Fibroblast of the aortic adventitia (primary cell): ENCODE measurements around the gene SYNPO2. TPM values are rescaled to one million over a fixed set of nuclear protein-coding genes. Genes with fewer than 3 reads are reported as not detected.

ENCODE experiments used
- DNase-seq: peaks from one replicate; pipeline ENCODE4 v3.0.0-alpha.2; 2010; ENCODE audit warnings: low read depth
- H3K4me3 ChIP-seq: 2 replicates; pipeline ENCODE4 v1.5.1; 2011; ENCODE audit warnings: low read depth, mild to moderate bottlenecking, control low read depth, low read length, moderate library complexity
- total RNA-seq: library from RNA; depleted of rRNA; stranded (reverse); fragments of >200 nt; gene quantifications from 2 replicates; pipeline ENCODE4 v1.2.3, GENCODE V29; 2012; ENCODE audit warnings: low replicate concordance
- TF ChIP-seq, protein P1 (sequence below): IDR thresholded peaks from 2 replicates; pipeline ENCODE4 v1.5.1; 2011; ENCODE audit warnings: mild to moderate bottlenecking, low read length, control low read depth, inconsistent platforms; ENCODE audit not compliant: insufficient read depth

SYNPO2 gene
- total RNA-seq, 1 donor: 3.4 TPM

GRCh38 chr4:118983293-118983692 is 94.6 kb downstream of the SYNPO2 start:
- TF ChIP-seq, protein P1, sequence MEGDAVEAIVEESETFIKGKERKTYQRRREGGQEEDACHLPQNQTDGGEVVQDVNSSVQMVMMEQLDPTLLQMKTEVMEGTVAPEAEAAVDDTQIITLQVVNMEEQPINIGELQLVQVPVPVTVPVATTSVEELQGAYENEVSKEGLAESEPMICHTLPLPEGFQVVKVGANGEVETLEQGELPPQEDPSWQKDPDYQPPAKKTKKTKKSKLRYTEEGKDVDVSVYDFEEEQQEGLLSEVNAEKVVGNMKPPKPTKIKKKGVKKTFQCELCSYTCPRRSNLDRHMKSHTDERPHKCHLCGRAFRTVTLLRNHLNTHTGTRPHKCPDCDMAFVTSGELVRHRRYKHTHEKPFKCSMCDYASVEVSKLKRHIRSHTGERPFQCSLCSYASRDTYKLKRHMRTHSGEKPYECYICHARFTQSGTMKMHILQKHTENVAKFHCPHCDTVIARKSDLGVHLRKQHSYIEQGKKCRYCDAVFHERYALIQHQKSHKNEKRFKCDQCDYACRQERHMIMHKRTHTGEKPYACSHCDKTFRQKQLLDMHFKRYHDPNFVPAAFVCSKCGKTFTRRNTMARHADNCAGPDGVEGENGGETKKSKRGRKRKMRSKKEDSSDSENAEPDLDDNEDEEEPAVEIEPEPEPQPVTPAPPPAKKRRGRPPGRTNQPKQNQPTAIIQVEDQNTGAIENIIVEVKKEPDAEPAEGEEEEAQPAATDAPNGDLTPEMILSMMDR: no peak
- DNase-seq: no peak
- H3K4me3 ChIP-seq: no peak overlapping the region

- no peak overlapping the region for H3K4me3 ChIP-seq
- no peak for DNase-seq
- TF ChIP-seq, protein P1: no peak
Measured at GRCh38 chr4:118983831-118984230, 95.2 kb downstream of the SYNPO2 start.

DNA sequence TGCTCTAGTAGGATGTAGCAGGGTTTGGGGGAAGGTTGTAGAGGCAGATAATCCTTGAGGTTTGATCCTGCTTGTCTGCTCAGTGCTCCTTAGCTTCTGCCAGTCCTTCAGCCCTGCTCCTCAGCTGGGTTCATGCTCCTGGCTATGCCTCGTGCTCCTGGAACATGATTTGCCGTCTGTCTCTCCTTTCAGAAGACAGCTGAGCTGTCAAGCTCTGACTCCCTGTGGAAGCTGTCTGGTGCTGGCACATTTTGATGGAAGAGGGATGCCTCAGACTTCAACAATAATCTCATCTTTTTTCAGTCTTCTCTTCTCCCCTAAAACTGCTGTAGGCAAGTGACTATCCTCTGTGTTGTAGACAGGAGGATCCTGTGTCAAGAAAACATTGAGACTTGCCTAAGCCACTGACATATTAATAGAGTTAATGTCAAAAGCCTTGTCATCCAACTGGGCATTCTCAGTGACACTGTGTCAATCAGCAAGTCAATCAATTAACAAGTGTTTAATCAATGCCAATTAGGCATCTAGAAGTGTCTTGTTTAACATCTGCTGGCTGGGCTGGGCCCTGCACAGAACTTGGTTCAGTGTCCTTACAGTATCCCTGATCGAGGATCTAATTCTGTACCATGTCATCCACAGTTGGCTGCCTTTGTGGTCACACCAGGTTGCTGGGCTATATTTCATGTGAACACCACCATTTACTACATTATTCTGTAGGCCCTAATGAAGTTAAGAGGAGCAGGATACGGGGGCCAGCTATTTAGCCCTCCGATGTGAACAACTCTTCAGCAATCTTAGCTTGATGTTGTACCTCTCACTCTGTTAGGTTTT is 96.7 kb downstream of the SYNPO2 start:
- TF ChIP-seq, protein P1: no peak
- H3K4me3 ChIP-seq: no peak overlapping the region
- no peak for DNase-seq

- TF ChIP-seq, protein P1: no peak
- DNase-seq: no peak
- no peak overlapping the region for H3K4me3 ChIP-seq
Measured at GRCh38 chr4:118987959-118988634, 99.4 kb downstream of the SYNPO2 start.

DNA sequence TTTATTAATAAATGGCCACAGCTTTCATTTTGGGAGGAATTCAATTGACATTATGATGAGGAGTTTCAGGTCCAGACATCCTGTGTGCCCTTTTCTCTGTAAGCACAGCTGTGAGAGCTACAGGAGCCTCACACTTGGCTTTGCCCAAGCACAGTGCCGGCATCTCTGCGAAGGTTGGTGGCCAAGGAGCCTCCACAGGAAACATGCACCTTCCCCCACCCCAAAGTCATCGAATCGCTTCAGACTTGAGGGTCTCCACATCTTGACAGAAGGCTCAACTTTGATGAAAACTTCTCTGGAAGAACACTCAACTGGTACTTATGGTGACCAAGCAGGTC is 100.0 kb downstream of the SYNPO2 start:
- TF ChIP-seq, protein P1: no peak
- DNase-seq: no peak
- H3K4me3 ChIP-seq: no peak overlapping the region

DNA sequence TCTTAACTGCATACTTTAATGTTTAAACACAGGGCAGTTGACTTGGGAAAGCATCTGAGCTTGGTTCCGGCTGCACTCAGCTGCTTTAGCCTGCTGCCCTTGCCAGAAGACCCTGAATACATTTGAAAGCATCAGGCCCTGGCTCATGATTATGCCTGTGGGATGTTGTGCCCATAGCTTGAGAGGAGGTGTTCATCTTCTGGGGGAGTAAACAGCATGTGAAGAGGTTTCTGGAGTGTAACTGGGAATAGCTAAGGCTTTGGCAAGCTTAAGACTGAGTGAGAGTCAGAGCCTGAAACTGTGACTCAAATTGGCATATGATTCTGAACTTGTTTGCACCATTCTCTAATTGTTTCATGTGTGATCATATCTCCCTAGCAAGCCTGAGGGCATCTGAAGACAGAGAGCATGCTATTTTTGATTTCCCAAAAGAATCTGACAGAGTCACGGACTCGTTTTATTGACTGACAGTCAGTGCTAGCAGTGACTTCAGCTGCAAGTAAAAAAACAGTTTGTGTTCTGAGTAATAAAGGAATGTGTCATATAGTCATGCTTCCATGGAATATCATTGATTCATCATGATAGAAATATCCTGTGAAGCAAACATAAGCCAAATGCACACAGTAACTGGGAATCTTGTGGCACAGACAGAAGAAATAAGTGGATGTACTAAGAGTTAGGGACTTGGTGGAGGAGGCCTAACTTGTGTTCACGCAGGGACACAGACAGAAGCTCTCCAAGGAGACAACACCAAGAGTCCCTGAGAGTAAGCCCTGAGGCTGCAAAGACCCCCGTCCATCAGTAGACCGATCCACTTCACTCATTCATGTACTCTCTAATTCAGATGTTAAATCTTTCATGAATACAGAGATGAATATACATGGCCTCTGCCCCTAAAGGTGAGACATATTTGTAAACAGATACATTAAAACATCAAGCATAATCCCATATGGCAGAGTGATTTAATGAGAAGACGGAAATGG is 100.7 kb downstream of the SYNPO2 start:
- H3K4me3 ChIP-seq: no peak overlapping the region
- TF ChIP-seq, protein P1: no peak
- DNase-seq: peak; percentile 90
